Fibroblast of skin of scalp (primary cell): Measurements from ENCODE around the gene URGCP. TPM values are rescaled to one million over a fixed set of nuclear protein-coding genes. Genes with fewer than 3 reads are reported as not detected.

ENCODE experiments used
- DNase-seq: peaks from one replicate; pipeline ENCODE4 v3.0.0-alpha.2; 2013
- polyA plus RNA-seq, 2 experiments: library from polyadenylated mRNA; unstranded; fragments of 120-200 nt; gene quantifications; one replicate each; pipeline ENCODE4 v1.2.1, GENCODE V29; 2013; ENCODE audit not compliant: insufficient read length in 2 of 2

URGCP gene
- 19.7 TPM for polyA plus RNA-seq (2013, experiment 1 of 2; ENCODE audit: insufficient read length)
- 19.6 TPM for polyA plus RNA-seq (2013, experiment 2 of 2; ENCODE audit: insufficient read length)

- DNase-seq, result peak; percentile 57
Observed at GRCh38 chr7:43906331-43907010, at the start of gene URGCP. Gene URGCP (minus strand): TSS chr7:43906596. CDS start chr7:43906575, 21 bp downstream.

- no peak for DNase-seq
Observed at GRCh38 chr7:43956027-43956426, 49.6 kb upstream of the URGCP start.

- peak; percentile 59 for DNase-seq
Observed at GRCh38 chr7:43954524-43955228, 48.3 kb upstream of the URGCP start.

- DNase-seq, result no peak
Observed at GRCh38 chr7:43953071-43953470, 46.7 kb upstream of the URGCP start.

- no peak for DNase-seq
Observed at GRCh38 chr7:43952028-43952427, 45.6 kb upstream of the URGCP start.

GRCh38 chr7:43944286-43944685 is 37.9 kb upstream of the URGCP start:
- no peak for DNase-seq

GRCh38 chr7:43943417-43944187 is 37.2 kb upstream of the URGCP start:
- no peak for DNase-seq

GRCh38 chr7:43942997-43943396 is 36.6 kb upstream of the URGCP start:
- DNase-seq, result no peak

- DNase-seq, result no peak
Observed at GRCh38 chr7:43942250-43942649, 35.9 kb upstream of the URGCP start.

- no peak for DNase-seq
Observed at GRCh38 chr7:43938892-43939482, 32.6 kb upstream of the URGCP start.

- DNase-seq, result no peak
Observed at GRCh38 chr7:43937444-43937843, 31.0 kb upstream of the URGCP start.

- no peak for DNase-seq
Observed at GRCh38 chr7:43933902-43934560, 27.6 kb upstream of the URGCP start.

GRCh38 chr7:43931346-43931745 is 24.9 kb upstream of the URGCP start:
- DNase-seq, result no peak

GRCh38 chr7:43929529-43930457 is 23.4 kb upstream of the URGCP start:
- no peak for DNase-seq

GRCh38 chr7:43927810-43928209 is 21.4 kb upstream of the URGCP start:
- no peak for DNase-seq

- no peak for DNase-seq
Observed at GRCh38 chr7:43926798-43927123, 20.4 kb upstream of the URGCP start.

- DNase-seq, result peak; percentile 59
Observed at GRCh38 chr7:43925984-43926797, 19.8 kb upstream of the URGCP start, which contains the start of gene UBE2D4. Gene UBE2D4 (plus strand): TSS chr7:43926436. CDS start chr7:43926533, 97 bp downstream.

GRCh38 chr7:43922726-43923125 is 16.3 kb upstream of the URGCP start:
- no peak for DNase-seq

GRCh38 chr7:43921423-43921822 is 15.0 kb upstream of the URGCP start:
- DNase-seq, result no peak

GRCh38 chr7:43915907-43916306 is 9.5 kb upstream of the URGCP start:
- DNase-seq, result no peak
